ENCODE data around the gene PCSK7. TPM values are rescaled to one million over a fixed set of nuclear protein-coding genes. Genes with fewer than 3 reads are reported as not detected.

The PCSK7 gene
- total and polyA plus RNA-seq, 2 donors (not counting 3 experiments of a cell fraction or from before 2014, with no cell fraction given): 40.8 to 72.7 TPM

GRCh38 chr11:117232911-117233409 is 1.1 kb upstream of the PCSK7 start:
- ChIA-PET CTCF (interaction anchor here (0.7 to 3.6 kb wide), 5 partner anchors 11 to 89 kb away, joined by 3 to 24 read pairs (median 8); partner anchors contain the start of genes BACE1, PAFAH1B2 and SIDT2), POLR2A (no interaction called here)
- peak overlapping the region; percentile 0 for H3K27ac ChIP-seq (ENCODE audit: insufficient read depth, low read depth, low read length)
- peak overlapping the region; percentile 17 for H2AFZ ChIP-seq (ENCODE audit: low read depth, low read length)
- peaks cover 20% of the 10 kb centered on the region for H3K4me1 ChIP-seq (ENCODE audit: control insufficient read depth, extremely low read depth, insufficient read depth, low read length)
- H4K20me1 ChIP-seq (replicated peaks; ENCODE audit: control insufficient read depth, extremely low read depth, insufficient read depth, low read length): no peaks in the 10 kb centered on the region
- H3K9me3 ChIP-seq (replicated peaks; ENCODE audit: control insufficient read depth, insufficient read depth, low read length): no peaks in the 10 kb centered on the region
- TF ChIP-seq EZH2 (IDR thresholded peaks at IDR 0.05; ENCODE audit: borderline replicate concordance, low read depth, low read length, severe bottlenecking) (no peak), JUN (IDR thresholded peaks at IDR 0.05; ENCODE audit: borderline replicate concordance, insufficient read depth, insufficient read length, low read depth) (no peak)
- TF ChIP-seq, protein P1, sequence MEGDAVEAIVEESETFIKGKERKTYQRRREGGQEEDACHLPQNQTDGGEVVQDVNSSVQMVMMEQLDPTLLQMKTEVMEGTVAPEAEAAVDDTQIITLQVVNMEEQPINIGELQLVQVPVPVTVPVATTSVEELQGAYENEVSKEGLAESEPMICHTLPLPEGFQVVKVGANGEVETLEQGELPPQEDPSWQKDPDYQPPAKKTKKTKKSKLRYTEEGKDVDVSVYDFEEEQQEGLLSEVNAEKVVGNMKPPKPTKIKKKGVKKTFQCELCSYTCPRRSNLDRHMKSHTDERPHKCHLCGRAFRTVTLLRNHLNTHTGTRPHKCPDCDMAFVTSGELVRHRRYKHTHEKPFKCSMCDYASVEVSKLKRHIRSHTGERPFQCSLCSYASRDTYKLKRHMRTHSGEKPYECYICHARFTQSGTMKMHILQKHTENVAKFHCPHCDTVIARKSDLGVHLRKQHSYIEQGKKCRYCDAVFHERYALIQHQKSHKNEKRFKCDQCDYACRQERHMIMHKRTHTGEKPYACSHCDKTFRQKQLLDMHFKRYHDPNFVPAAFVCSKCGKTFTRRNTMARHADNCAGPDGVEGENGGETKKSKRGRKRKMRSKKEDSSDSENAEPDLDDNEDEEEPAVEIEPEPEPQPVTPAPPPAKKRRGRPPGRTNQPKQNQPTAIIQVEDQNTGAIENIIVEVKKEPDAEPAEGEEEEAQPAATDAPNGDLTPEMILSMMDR (IDR thresholded peaks at IDR 0.05; ENCODE audit: extremely low read depth in 1 of 2, insufficient read depth in 1 of 2, low read depth in 1 of 2, low read length in 2 of 2): no peak
- peak overlapping the region; percentile 84 for H3K4me2 ChIP-seq (ENCODE audit: insufficient read depth, low read length)
- no peaks in the 10 kb centered on the region for H3K27me3 ChIP-seq (ENCODE audit: control insufficient read depth in 2 of 2, insufficient read depth in 2 of 2, low read length in 2 of 2)
- H3K9ac ChIP-seq (replicated peaks; ENCODE audit: extremely low read depth, insufficient read depth, low read length): peak overlapping the region; percentile 64
- dilution Hi-C loops (cut with MboI; ENCODE audit: extremely low pct_ligation_motif_present, low sequenced_read_pairs) (no loop called here), intact Hi-C loops (cut with micrococcal nuclease) (loop anchor here (1.0 to 10.0 kb wide), 3 partner anchors 83 to 582 kb away; partner anchors contain the start of gene BACE1)
- no peaks in the 10 kb centered on the region for H3K9me1 ChIP-seq (replicated peaks; ENCODE audit: control insufficient read depth, extremely low read depth, insufficient read depth, low read length)
- BruUV-seq (replicated peaks): no TSS peak
- H3K4me3 ChIP-seq (replicated peaks in 1 of 3; ENCODE audit: insufficient read depth in 1 of 3, low read depth in 1 of 3, low read length in 3 of 3): peak overlapping the region; percentile 35 to 82 (median 78)
- DNase-seq (ENCODE audit: low read depth, low spot score): peak; percentile 16
- H3K79me2 ChIP-seq (ENCODE audit: control insufficient read depth, insufficient read depth, low read length): peaks cover 19% of the 10 kb centered on the region
- H3K36me3 ChIP-seq (ENCODE audit: control insufficient read depth in 2 of 2, extremely low read depth in 1 of 2, insufficient read depth in 2 of 2, low read length in 2 of 2): peaks cover 0 to 12% of the 10 kb centered on the region in 2 experiments
- no peak for FAIRE-seq
